T1000 (cell line): ENCODE results near the gene GABRA5.
"Not testable (repeated sequence)": the region's sequence is repeated elsewhere in the genome, so short reads cannot be mapped to it uniquely, and the experiment has no call there.

Source experiments
- DNase-seq: peaks from one replicate; lab custom pipeline; 2025; ENCODE audit warnings: mixed read lengths; lab: John Stamatoyannopoulos, UW

Gene GABRA5

DNA sequence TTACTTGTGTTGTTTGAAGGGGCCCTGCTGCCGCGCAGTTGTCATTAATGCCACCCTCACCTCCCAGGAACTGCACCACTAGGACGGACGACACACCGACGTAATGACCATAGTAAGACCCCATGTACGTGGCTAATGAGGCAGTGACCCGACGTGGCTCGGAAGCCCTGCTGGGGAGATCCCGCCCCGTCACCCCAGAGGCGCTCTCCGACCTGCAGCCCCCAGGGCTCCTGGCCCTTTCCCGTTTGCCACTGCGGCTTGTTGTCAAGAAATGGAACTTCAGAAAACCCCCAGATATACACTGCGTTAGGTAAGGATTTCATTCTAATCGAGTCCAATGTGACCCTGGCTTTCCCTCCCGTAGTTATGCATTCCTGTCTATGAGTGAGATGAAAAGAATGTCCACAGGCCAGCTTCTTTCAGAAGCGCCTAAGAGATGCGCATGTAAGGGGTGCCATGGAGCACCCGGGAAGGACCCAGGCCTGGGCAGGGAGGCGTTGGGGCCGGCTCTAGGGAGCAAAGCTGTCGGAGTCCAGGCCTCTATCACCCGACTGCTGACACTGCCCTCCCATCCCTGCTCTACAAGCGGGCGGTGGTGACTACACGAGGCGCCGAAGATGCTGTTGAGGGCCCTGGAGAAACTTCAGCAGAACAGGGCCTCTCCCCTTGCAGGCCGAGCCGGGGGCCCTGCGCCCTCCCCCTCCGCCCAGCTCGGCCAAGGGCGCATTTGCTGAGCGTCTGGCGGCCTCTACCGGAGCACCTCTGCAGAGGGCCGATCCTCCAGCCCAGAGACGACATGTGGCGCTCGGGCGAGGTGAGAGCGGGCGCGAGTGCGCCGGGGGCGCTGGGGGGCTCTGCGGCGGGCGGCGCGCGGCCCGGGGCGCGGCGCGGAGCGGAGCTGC, at the start of gene GABRA5:
TSS of gene GABRA5 (plus strand) at position 765 of the 902 bp plus-strand sequence. CDS start 2,187 bp downstream, outside the sequence.
- DNase-seq, result no peak

DNA sequence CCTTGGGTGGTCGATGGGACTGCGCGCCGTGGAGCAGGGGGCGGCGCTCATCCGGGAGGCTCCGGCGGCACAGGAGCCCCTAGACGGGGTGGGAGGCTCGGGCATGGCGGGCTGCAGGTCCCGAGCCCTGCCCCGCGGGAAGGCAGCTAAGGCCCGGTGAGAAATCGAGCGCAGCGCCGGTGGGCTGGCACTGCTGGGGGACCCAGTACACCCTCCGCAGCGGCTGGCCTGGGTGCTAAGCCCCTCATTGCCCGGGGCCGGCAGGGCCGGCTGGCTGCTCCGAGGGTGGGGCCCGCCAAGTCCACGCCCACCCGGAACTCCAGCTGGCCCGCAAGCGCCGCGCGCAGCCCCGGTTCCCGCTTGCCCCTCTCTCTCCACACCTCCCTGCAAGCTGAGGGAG, 35.7 kb upstream of the GABRA5 start:
- DNase-seq, result not testable (repeated sequence)

DNA sequence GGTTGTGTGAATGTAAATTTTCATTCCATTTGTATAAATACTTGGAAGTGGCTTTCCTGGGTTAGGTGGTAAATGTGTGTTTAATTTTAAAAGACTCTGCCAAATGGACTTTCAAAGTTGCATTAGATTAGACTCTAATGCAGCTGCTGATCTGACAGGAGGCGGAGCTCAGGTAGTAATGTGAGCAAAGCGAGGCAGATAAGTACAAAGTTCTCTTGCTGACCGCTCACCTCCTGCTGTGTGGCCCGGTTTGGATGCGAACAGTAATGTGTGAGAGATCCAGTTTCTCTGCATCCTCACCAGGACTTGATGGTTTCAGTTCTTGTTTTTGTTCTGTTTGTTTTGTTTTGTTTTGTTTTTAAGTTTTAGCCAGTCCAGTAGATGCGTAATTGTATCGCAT, 34.9 kb upstream of the GABRA5 start:
- DNase-seq, result no peak

- DNase-seq, result no peak
Observed at GRCh38 chr15:26838742-26839460, 28.0 kb upstream of the GABRA5 start.

DNA sequence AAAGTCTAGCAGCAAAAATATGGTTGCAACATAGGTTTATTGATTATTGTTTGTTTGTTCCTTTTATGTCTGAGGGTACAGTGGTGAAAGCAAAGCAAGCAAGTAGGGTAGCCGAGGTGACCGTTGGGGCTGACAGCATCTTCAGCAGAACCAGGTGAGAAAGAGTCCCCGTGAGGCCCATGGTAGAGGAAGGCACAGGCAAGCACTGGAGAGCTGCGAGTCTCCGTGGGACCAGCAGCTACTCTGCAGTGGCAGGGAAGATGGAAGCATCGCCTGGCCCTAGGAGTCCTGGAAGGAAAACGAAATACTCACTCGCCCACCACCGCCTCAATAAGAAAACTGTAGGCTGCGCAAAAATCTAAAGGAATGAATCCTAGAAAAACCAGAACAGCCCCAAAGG, 25.3 kb upstream of the GABRA5 start:
- DNase-seq, result no peak

GRCh38 chr15:26841941-26842340, 24.9 kb upstream of the GABRA5 start:
- DNase-seq, result no peak

DNA sequence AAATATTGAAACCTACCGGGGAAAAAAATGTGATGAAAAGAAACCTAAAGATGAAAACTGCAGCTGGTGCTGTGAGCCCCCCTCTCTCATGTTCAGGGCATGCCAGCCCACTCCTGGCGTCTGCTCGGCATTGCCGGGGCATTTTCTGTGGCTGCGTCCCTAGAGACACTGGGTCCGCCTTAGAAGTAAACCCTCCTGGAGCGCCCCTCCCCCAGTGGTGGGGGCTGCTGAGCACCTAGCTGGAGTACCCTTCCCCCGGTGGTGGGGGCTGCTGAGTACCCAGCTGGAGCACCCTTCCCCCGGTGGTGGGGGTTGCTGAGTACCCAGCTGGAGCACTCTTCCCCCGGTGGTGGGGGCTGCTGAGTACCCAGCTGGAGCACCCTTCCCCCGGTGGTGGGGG, 24.5 kb upstream of the GABRA5 start:
- DNase-seq, result no peak

DNA sequence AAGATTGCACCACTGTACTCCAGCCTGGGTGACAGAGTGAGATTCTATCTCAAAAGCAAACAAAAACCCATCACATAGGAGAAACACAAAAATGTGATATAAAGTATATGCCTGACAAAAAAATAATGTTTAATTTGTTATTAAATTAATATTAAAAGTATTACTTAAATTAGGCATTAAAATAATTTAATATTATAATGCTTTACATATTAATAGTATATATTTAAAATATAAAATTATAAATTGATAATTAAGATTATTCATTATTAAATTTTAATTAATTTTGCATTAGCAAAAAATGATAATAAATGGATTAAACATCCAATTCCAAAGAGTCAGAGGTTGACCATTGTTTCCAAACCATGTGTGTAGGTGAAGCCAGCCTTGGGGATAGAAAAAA, 22.0 kb upstream of the GABRA5 start:
- DNase-seq, result no peak

GRCh38 chr15:26848498-26848897, 18.4 kb upstream of the GABRA5 start:
- no peak for DNase-seq

DNA sequence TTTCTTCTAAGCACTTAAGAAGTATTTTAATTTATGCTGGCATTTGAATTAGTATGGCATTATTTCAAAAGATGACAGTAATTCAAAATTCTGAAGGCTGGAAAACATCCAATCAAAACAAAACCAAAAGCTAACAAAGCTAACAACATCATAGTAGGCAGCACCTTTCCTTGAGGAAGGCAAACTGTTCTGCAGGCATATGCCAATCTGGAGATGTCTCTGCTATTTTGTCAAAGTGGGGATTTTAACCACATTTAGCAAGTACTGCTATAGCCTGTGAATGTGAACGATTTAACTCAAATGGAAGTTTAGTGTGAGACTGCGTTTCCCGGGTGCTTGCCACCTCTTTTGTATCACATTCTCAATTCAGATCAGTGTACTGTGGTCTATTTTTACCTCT, 16.7 kb upstream of the GABRA5 start:
- DNase-seq, result no peak

- DNase-seq, result no peak
Observed at GRCh38 chr15:26852980-26853379, 13.9 kb upstream of the GABRA5 start.

DNA sequence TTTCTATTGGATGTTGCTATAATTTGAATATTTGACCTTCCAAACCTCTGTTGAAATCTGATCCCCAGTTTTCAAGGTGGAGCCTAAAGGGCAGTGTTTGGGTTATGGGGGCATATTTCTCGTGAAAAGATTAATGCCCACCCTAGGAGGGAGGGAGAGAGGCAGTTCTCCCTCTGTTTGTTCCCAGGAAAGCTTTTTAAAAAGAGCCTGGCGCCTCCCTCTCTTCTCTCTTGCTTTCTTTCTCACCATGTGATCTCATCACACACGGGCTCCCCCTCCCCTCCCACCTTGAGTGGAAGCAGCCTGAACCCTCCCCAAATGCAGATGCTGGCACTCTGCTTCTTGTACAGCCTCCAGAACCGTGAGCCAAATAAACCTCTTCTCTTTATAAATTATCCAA, 12.4 kb upstream of the GABRA5 start:
- no peak for DNase-seq

DNA sequence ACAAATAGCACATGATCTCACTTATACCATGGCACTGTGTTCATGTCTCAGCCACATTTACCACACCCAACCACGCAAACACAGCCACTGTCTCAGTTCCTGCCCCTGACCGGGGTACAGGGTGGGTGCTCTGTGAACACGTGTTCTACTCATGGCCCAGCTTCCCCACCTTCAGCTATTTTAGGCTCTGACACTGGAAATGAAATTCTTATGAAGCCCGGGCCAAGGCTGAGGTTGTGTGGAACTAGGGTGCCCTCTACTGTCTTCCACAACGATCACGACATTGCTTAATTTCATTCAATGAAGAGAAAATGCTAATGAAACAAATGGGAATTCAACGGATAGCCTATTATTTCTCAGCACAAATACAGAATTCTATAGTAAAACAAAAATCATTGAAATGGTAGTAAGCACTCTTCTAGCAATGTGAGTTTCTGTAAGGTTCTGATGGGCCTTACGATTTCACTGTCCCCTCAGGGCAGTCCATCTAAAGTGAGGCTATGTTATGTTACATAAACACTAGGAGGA, 2.1 kb upstream of the GABRA5 start:
- DNase-seq, result no peak

GRCh38 chr15:26867200-26868007, 542 bp downstream of the GABRA5 start:
- DNase-seq, result no peak

DNA sequence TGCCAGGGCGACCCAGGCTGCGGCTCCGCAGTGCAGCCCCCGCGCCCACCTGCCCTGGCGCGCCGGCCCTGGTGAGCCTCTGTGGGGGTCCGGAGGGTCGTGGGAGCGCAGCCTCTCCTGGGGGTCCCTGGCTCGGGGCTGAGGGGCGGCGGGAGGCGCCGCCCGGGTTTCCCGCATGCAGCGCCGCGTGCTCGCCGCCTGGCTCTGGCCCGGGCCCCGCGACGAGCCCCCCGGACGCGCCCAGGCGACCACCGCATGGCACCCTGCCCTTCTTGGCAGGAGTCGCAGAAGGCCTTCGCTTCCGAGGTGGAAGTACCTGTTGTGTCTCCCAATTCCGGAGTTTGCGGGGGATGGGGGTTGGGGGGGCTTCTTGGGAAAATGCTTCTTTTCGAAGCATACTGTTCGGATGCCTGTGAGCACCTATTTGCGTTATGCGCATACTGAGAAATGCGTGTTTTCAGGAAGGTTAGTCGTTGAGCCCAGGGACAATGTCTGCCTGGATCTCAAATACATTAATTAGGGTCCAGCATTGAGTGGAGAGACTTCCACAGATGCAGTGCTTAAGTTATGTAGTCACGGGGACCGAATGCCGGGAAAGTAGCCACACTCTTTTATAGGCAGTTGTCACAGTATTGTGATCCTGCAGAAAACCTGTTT, 1.3 kb downstream of the GABRA5 start:
- no peak for DNase-seq

DNA sequence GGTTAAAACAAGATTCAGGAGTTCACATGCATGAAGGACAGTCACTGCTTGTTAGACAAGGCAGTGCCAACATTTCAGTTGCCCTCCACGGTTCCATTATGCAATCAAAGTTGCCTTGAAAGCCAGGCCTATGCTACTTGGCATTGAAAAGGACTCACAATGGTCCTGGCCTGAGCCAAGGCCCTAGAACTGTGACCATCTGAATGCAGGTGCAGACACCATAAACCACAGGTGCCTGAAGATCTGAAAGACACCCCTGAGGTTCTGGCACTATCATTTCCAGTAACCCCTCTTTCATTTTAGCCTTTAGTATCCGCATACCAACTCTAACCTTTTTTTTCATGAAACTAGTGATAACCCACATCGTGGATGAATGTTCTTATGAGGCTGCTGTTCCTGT, 2.8 kb downstream of the GABRA5 start:
- DNase-seq, result no peak

GRCh38 chr15:26870346-26870745, 3.5 kb downstream of the GABRA5 start:
- DNase-seq, result no peak

GRCh38 chr15:26872206-26872605, 5.3 kb downstream of the GABRA5 start:
- DNase-seq, result no peak

- DNase-seq, result no peak
Observed at GRCh38 chr15:26873846-26874245, 7.0 kb downstream of the GABRA5 start.

DNA sequence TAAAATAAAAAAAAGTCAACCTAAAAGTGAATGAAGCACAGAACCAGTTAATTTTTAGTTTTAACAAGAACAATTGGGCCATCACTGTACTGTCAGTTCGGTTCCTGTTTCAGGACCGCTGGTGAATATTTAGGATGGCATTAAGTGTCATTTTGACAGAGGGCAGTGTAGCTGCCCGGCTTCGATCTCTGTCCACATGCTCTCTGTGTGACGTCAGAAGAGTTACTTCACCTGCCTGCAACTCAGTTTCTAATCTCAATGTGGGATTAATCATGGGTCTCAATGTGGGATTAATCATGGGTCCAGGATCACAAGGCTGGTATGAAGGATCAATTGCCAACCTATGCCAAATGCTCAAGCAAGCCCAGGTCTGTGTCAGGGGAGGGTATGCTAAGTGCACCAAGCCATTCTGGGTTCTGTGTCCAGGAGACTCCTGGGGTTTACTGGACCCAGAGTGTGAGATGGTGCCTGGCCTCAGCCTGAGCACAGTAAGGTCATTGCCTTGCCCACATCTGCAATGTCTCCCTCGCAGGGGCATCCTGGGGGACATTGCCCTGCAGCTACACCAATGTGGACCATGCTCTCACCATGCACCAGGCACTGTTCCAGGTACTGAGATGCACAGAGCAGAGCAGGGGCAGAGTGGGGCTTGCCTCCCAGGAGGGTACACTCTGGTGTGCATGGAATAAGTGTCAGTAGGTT, 8.1 kb downstream of the GABRA5 start:
- DNase-seq, result no peak

DNA sequence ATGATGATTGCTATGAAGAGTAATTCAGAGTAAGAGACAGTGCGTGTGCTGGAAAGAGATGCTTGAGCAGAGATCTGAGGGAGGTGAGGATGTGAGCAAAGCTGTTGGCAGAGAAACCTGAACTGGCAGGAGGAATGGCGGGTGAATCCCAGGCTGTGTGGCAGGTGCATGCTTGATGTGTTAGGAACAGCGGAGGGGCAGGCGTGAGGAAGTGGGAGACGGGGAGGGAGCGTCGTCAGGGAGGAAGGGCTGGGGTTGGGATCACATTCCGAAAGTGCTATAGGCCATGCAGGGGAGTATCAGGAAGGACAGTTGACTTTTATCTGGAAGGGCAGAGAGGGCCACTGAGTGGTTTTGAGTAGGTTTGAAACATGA, 8.6 kb downstream of the GABRA5 start:
- DNase-seq, result no peak
